A673 (cell line): Measurements from ENCODE around the gene SVOPL.

Experiments used
- EZH2 ChIP-seq: fragments of 200-600 bp; sonication (generic); IDR thresholded peaks from 2 replicates; pipeline ENCODE4 v1.6.1; 2017; ENCODE audit warnings: borderline replicate concordance, low read depth, mild to moderate bottlenecking, mixed read lengths, antibody characterized with exemption, low read length; ENCODE audit not compliant: poor library complexity, severe bottlenecking
- TF ChIP-seq, protein P1 (sequence below): fragments of 300-800, 200-600 bp; sonication (generic); conservative IDR thresholded peaks from 2 replicates; pipeline ENCODE4 v1.5.1; 2017; ENCODE audit warnings: low read depth, mild to moderate bottlenecking, antibody characterized with exemption, low read length, moderate library complexity, mixed read lengths

DNA sequence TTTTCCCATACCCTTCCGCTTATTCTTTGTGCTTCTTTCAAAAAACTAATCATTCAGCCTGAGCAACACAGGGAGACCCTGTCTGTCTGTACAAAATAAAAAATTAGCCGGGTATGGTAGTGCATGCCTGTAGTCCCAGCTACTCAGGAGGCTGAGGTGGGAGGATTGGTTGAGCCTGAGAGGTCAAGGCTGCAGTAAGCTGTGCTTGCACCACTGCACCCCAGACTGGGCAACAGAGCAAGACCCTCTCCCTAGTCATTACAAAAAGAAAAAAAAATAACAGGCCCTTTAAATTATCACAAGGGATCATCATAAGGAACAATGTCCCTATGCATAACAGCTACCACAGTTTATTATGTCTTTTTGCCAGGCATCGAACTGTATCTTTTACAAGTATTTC lies 121.5 kb downstream of the SVOPL start:
- TF ChIP-seq, protein P1, sequence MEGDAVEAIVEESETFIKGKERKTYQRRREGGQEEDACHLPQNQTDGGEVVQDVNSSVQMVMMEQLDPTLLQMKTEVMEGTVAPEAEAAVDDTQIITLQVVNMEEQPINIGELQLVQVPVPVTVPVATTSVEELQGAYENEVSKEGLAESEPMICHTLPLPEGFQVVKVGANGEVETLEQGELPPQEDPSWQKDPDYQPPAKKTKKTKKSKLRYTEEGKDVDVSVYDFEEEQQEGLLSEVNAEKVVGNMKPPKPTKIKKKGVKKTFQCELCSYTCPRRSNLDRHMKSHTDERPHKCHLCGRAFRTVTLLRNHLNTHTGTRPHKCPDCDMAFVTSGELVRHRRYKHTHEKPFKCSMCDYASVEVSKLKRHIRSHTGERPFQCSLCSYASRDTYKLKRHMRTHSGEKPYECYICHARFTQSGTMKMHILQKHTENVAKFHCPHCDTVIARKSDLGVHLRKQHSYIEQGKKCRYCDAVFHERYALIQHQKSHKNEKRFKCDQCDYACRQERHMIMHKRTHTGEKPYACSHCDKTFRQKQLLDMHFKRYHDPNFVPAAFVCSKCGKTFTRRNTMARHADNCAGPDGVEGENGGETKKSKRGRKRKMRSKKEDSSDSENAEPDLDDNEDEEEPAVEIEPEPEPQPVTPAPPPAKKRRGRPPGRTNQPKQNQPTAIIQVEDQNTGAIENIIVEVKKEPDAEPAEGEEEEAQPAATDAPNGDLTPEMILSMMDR = no peak
- TF ChIP-seq EZH2 = no peak
